ENCODE results near the gene RNASE4.

DNA sequence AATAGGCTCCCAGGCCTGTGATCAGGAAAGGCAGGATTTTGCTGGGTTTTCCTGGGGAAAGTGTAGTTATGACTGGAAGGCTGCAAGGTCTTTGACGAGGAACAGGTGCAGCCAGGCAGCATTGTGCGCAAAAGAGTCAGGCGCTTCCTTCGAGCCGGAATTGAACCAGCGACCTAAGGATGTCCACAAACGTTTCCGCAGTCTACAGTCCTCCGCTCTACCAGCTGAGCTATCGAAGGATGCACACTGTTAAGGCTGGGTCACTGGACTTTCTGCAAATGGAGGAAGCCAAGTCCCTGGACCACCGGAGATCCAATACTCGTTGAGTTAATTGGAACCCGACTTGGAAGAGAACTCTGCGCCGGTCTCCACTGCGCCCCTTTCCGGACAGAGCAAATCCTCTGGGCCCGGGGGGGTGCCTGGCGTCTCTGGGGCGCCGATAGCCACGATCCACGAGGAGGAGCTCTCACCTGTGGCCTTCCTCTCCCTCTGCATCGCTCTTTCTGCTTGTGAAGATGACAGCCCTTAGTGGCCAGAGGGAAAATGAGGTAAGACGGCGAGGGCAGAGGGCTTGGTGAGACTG lies 24.5 kb upstream of the RNASE4 start:
- TF ChIP-seq CTCF (optimal IDR thresholded peaks at IDR 0.05 in 1 of 3, IDR thresholded peaks at IDR 0.05 in 1 of 3, conservative IDR thresholded peaks at IDR 0.05 in 1 of 3; ENCODE audit: extremely low read depth in 1 of 3, insufficient read depth in 2 of 3, low read length in 3 of 3) (no peak), EZH2 (IDR thresholded peaks at IDR 0.05; ENCODE audit: low read length) (no peak)
